Stomach (tissue), 4 donors: Measurements from ENCODE around the gene RAB3GAP1.
"Not testable (repeated sequence)": the region's sequence is repeated elsewhere in the genome, so short reads cannot be mapped to it uniquely, and the experiment has no call there.

ENCODE experiments used
- CTCF ChIP-seq, 7 experiments: fragments of 450-650 bp in 4 of 7; fragments of 200-600 bp in 3 of 7; sonication (generic) in 3 of 7; IDR thresholded peaks; one replicate each; pipeline ENCODE4 v1.5.1; 2016 to 2019; ENCODE audit warnings: antibody characterized with exemption in 7 of 7, control low read depth in 2 of 7, mild to moderate bottlenecking in 1 of 7
- EP300 ChIP-seq: sonication (generic); formaldehyde crosslinking; IDR thresholded peaks from one replicate; pipeline ENCODE4 v1.6.1; 2017; ENCODE audit warnings: antibody characterized with exemption
- POLR2A ChIP-seq, 4 donors: fragments of 450-650 bp; IDR thresholded peaks; one replicate each; pipeline ENCODE4 v1.6.1; 2016; ENCODE audit warnings: antibody characterized with exemption in 4 of 4, control low read depth in 2 of 4, mild to moderate bottlenecking in 1 of 4, moderate library complexity in 1 of 4

DNA sequence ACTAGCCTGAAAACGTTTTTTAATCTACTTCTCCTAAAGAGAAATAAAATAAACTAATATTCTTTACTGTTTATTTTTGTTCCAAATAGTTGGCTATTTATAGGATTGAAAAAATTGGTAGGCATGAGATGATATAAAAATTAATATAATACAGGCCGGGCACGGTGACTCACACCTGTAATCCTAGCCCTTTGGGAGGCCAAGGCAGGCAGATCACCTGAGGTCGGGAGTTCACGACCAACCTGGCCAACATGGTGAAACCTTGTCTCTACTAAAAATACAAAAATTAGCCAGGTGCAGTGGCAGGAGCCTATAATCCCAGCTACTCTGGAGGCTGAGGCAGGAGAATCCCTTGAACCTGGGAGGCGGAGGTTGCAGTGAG is 69.6 kb downstream of the RAB3GAP1 start:
- not testable (repeated sequence) for TF ChIP-seq CTCF (IDR thresholded peaks at IDR 0.05); EP300; POLR2A (IDR thresholded peaks at IDR 0.05)
